Neural crest cell (in vitro differentiated cells): ENCODE results near the gene TMEM51. TPM values are rescaled to one million over a fixed set of nuclear protein-coding genes. Genes with fewer than 3 reads are reported as not detected.

ENCODE experiments used
- DNase-seq: peaks from one replicate; pipeline ENCODE4 v3.0.0; 2021; ENCODE audit warnings: low read depth, mixed read lengths, low spot score
- H3K27ac Mint-ChIP-seq: one replicate; pipeline ENCODE4 v1.8.0; 2021; ENCODE audit warnings: mild to moderate bottlenecking, mixed read lengths; ENCODE audit not compliant: unreplicated experiment
- H3K27me3 Mint-ChIP-seq: 2 replicates; pipeline ENCODE4 v1.8.0; 2021; ENCODE audit warnings: low read depth, mild to moderate bottlenecking, mixed read lengths
- H3K36me3 Mint-ChIP-seq: 2 replicates; pipeline ENCODE4 v1.8.0; 2021; ENCODE audit warnings: low read depth, mild to moderate bottlenecking, mixed read lengths
- H3K4me1 Mint-ChIP-seq: 2 replicates; pipeline ENCODE4 v1.8.0; 2021; ENCODE audit warnings: mixed read lengths
- H3K4me3 Mint-ChIP-seq: one replicate; pipeline ENCODE4 v1.8.0; 2021; ENCODE audit warnings: mild to moderate bottlenecking, mixed read lengths
- H3K9me3 Mint-ChIP-seq: 2 replicates; pipeline ENCODE4 v1.8.0; 2021; ENCODE audit warnings: mixed read lengths
- total RNA-seq: library from RNA; stranded (reverse); gene quantifications from 2 replicates; pipeline ENCODE4 v1.2.1, GENCODE V29; 2021
- TF ChIP-seq, protein P1 (sequence below): fragments of 200-600 bp; sonication (generic); conservative IDR thresholded peaks from 2 replicates; pipeline ENCODE4 v1.5.0; 2021; ENCODE audit warnings: antibody characterized with exemption, mild to moderate bottlenecking

The TMEM51 gene
- total RNA-seq, 1 donor from 2014 or later, result 6.7 TPM

DNA sequence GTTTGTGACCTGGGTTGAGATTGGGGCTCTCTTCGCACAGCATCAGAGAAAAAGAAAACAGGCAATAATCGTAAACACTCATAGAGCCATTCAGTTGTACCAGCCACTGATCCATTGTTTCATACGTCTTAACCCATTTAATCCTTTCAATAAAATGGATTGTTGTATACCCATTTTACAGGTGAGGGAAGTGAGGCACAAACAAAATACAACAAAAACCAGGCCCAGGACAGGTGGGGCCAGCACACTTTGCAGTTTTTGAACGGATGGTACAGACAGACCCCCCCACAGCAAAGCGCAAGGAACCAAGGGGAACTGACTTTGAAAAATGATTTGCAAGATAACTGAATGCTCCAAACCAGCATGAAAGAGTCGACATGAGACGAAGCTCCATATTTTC, 89.2 kb downstream of the TMEM51 start:
- Mint-ChIP-seq H3K36me3 (no peaks in the 10 kb centered on the region), H3K4me3 (no peak overlapping the region), H3K9me3 (peaks cover 2% of the 10 kb centered on the region), H3K4me1 (peaks cover 35% of the 10 kb centered on the region), H3K27ac (no peak overlapping the region), H3K27me3 (no peaks in the 10 kb centered on the region)
- TF ChIP-seq, protein P1, sequence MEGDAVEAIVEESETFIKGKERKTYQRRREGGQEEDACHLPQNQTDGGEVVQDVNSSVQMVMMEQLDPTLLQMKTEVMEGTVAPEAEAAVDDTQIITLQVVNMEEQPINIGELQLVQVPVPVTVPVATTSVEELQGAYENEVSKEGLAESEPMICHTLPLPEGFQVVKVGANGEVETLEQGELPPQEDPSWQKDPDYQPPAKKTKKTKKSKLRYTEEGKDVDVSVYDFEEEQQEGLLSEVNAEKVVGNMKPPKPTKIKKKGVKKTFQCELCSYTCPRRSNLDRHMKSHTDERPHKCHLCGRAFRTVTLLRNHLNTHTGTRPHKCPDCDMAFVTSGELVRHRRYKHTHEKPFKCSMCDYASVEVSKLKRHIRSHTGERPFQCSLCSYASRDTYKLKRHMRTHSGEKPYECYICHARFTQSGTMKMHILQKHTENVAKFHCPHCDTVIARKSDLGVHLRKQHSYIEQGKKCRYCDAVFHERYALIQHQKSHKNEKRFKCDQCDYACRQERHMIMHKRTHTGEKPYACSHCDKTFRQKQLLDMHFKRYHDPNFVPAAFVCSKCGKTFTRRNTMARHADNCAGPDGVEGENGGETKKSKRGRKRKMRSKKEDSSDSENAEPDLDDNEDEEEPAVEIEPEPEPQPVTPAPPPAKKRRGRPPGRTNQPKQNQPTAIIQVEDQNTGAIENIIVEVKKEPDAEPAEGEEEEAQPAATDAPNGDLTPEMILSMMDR, result no peak
- DNase-seq, result no peak

DNA sequence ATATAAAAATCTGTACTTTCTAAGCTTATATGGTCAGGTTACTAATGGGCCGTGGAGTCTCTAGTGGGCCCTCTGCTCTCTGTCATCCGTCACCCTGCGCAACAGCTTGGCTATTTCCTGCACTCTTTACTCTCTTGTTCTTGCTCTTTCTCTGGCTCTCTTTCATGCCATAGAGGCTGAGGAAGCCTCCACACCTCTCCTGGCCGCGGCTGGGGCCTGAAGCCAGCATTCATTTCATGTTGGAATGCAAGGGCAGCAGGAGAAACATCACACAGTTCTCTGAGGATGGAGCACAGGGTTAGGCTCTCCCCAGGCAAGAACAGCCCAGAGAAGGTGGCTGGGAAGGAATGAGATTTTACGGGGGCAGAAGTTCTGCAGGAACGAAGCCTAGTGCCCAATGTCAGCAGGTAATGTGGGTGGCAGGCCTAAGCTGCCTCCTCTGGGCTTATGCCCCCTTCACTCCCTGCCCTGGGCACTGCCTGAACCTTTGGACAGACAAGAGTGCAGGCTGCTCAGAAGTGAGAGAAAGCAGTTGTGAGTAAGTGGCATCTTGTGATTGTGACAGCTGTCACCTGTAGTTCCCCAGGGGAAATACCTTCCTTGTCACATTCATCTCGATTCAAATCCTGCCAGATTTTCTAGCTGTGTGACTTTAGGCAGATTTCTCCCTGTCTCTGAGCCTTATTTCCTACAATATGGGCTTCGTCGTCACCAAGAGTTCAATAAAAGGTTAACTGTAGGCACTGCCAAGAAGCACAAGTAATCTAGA, 89.9 kb downstream of the TMEM51 start:
- TF ChIP-seq, protein P1, result no peak
- Mint-ChIP-seq H3K27ac (no peak overlapping the region), H3K27me3 (no peaks in the 10 kb centered on the region), H3K4me1 (peaks cover 41% of the 10 kb centered on the region), H3K4me3 (no peak overlapping the region), H3K9me3 (peaks cover 2% of the 10 kb centered on the region), H3K36me3 (no peaks in the 10 kb centered on the region)
- no peak for DNase-seq

DNA sequence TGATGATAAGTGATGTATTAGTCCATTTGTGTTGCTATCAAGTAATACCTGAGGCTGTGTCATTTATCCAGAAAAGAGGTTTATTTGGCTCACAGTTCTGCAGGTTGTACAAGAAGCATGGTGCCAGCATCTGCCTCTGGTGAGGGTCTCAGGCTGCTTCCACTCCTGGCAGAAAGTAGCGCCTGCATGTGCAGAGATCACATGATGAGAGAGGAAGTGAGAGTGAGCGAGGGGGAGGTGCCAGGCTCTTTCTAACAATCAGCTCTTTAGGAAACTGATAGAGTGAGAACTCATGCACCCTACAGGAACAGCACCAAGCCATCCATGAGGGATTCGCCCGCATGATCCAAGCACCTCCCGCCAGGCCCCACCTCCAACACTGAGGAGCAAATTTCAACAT, 91.3 kb downstream of the TMEM51 start:
- H3K4me1 Mint-ChIP-seq, result peaks cover 46% of the 10 kb centered on the region
- H3K36me3 Mint-ChIP-seq, result no peaks in the 10 kb centered on the region
- H3K4me3 Mint-ChIP-seq, result peak overlapping the region; percentile 65
- no peak overlapping the region for H3K27ac Mint-ChIP-seq
- TF ChIP-seq, protein P1, result no peak
- no peak for DNase-seq
- H3K27me3 Mint-ChIP-seq, result peaks cover 3% of the 10 kb centered on the region
- H3K9me3 Mint-ChIP-seq, result peaks cover 2% of the 10 kb centered on the region

DNA sequence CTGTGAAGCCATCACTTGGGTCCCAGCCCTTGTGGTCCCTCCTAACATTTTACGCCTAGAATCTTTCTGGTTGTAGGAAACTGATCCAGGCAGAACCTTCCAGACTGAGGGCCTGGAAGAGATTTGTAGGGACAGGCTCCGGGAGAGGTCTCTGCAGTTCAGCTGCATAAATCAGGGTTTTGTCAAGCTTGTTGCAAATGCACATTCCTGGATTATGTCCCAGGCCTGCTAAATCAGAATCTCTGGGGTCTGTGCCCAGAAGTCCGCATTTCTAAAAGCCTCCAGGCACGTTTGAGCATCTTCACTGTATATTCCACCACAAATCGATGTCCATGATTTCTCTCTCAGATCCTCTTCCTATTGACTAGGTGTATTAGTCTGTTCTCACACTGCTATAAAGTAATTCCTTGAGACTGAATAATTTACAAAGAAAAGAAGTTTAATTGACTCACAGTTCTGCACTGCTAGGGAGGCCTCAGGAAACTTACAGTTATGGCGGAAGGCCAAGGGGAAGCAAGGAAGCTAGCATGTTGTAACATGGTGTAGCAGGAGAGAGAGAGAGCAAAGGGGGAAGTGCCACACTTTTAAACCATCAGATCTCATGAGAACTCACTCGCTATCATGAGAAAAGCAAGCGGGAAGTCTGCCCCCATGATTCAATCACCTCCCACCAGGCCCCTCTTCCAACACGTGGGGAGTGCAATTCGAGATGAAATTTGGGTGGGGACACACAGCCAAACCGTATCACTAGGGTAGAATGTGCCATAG, 92.2 kb downstream of the TMEM51 start:
- TF ChIP-seq, protein P1, result no peak
- H3K4me3 Mint-ChIP-seq, result peak overlapping the region; percentile 11
- H3K4me1 Mint-ChIP-seq, result peaks cover 46% of the 10 kb centered on the region
- no peak overlapping the region for H3K27ac Mint-ChIP-seq
- H3K36me3 Mint-ChIP-seq, result no peaks in the 10 kb centered on the region
- no peak for DNase-seq
- peaks cover 9% of the 10 kb centered on the region for H3K27me3 Mint-ChIP-seq
- H3K9me3 Mint-ChIP-seq, result peaks cover 2% of the 10 kb centered on the region

DNA sequence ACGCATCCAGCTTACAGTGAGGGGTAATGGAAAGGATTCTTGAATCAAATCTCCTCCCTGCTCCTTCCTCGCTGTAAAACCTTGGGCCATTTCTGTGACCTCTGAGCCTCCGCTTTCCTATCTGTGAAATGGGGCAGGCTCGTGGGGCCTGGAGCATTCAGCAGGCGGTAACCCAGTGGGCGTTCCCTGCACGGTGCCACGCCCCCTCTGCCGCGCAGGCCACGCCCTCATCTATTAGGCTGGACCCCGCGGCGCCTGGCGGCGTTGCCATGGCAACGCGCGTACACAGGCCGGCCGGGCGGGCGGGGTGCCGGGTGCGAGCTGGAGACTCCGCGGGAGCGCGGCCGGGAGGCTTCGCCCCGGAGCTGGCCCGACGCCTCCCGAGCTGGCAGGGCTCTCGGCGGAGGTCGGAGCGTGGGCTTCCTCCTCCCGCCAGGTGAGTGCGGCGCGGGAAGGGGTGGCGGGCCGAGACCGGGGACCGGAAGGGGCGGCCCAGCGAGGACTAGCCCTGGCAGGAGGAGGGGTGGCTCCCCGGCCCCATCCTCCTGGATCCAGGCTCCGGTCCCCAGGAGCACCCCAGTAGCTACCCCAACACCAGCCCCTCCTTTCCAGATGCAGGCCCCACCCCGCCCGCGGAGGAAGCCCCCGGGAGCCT, 93.5 kb downstream of the TMEM51 start, which contains the start of gene FHAD1:
TSS of gene FHAD1 (plus strand) at position 264 of the 655 bp plus-strand sequence. CDS start 4,562 bp downstream, outside the sequence.
- Mint-ChIP-seq H3K36me3 (no peaks in the 10 kb centered on the region), H3K4me1 (peaks cover 48% of the 10 kb centered on the region), H3K9me3 (peaks cover 2% of the 10 kb centered on the region), H3K27ac (peak within 1 kb of the TSS; percentile 89), H3K27me3 (peaks cover 9% of the 10 kb centered on the region), H3K4me3 (peak within 1 kb of the TSS; percentile 81)
- DNase-seq, result peak; percentile 62
- TF ChIP-seq, protein P1, result no peak
